K562 (cell line): ENCODE results near the gene PARP11. TPM values are rescaled to one million over a fixed set of nuclear protein-coding genes. Genes with fewer than 3 reads are reported as not detected.

Source experiments
- C11orf30 ChIP-seq: fragments of 450-650 bp; IDR thresholded peaks from 2 replicates; pipeline ENCODE4 v1.6.1; 2016; ENCODE audit warnings: low read depth, mild to moderate bottlenecking
- CCNT2 ChIP-seq: IDR thresholded peaks from 2 replicates; pipeline ENCODE4 v1.6.1; 2011; ENCODE audit warnings: borderline replicate concordance, low read depth, mild to moderate bottlenecking, moderate library complexity, mixed read lengths, low read length; ENCODE audit not compliant: insufficient read length; ENCODE audit errors: extremely low read depth
- RAD21 ChIP-seq, 2 experiments: fragments of 250-450 bp in 1 of 2; fragments of 450-650 bp in 1 of 2; sonication (Bioruptor Pico) in 1 of 2; formaldehyde crosslinking in 1 of 2; IDR thresholded peaks in 1 of 2; conservative IDR thresholded peaks in 1 of 2; 2 replicates each; pipeline versions ENCODE4 v1.4.0 to v1.8.0; 2020 to 2022; ENCODE audit warnings: mild to moderate bottlenecking in 2 of 2, moderate library complexity in 1 of 2
- SFPQ ChIP-seq: fragments of 200-400 bp; formaldehyde crosslinking; IDR thresholded peaks from 2 replicates; pipeline ENCODE4 v1.6.1; 2017; ENCODE audit warnings: mild to moderate bottlenecking, low read depth, low read length, moderate library complexity
- TOE1 ChIP-seq, 2 experiments: fragments of 450-650 bp in 1 of 2; sonication (generic) in 1 of 2; formaldehyde crosslinking in 1 of 2; IDR thresholded peaks; 2 replicates each; pipeline versions ENCODE4 v1.7.1 to v1.8.0; 2016 to 2022; ENCODE audit warnings: borderline replicate concordance in 2 of 2, mild to moderate bottlenecking in 2 of 2, antibody characterized with exemption in 1 of 2, inconsistent platforms in 1 of 2, low read depth in 1 of 2, missing genetic modification reagents in 1 of 2, moderate library complexity in 1 of 2
- ZFP91 ChIP-seq: sonication (generic); formaldehyde crosslinking; IDR thresholded peaks from 2 replicates; pipeline ENCODE4 v1.8.0; 2022; ENCODE audit warnings: mild to moderate bottlenecking, missing genetic modification reagents
- ZNF639 ChIP-seq, 2 experiments: fragments of 200-800 bp in 1 of 2; sonication (Bioruptor generic) in 1 of 2; sonication (generic) in 1 of 2; formaldehyde crosslinking in 1 of 2; IDR thresholded peaks in 1 of 2; conservative IDR thresholded peaks in 1 of 2; 2 replicates each; pipeline versions ENCODE4 v1.5.0 to v1.6.1; 2016 to 2020; ENCODE audit warnings: missing compliant biosample characterization in 1 of 2, missing genetic modification characterization in 1 of 2, missing genetic modification reagents in 1 of 2
- ZSCAN29 ChIP-seq: fragments of 450-650 bp; IDR thresholded peaks from 2 replicates; pipeline ENCODE4 v1.6.1; 2017
- polyA plus RNA-seq, 8 experiments: library from polyadenylated mRNA; depleted of rRNA in 4 of 8; stranded (reverse) in 5 of 8; unstranded in 3 of 8; fragments of >200 nt; fragmentation: Nextera tagmentation in 2 of 8; fragmentation: Illumina TruSeq in 1 of 8; extraction: Ambion mirVana in 2 of 8; extraction: Trizol in 1 of 8; gene quantifications; 2 replicates each; pipeline versions ENCODE4 v1.2.1 to v1.2.3, GENCODE V29; 2011 to 2014; ENCODE audit warnings: inconsistent platforms in 1 of 8, missing spikeins in 1 of 8
- total RNA-seq, 7 experiments: library from RNA; depleted of rRNA in 6 of 7; stranded (reverse); fragments of >200 nt in 6 of 7; fragmentation: Illumina TruSeq in 2 of 7; extraction: Trizol in 2 of 7; gene quantifications; 2 replicates each; pipeline versions ENCODE4 v1.2.1 to v1.2.3, GENCODE V29; 2011 to 2021; ENCODE audit warnings: low replicate concordance in 1 of 7

Gene PARP11
- total and polyA plus RNA-seq, 9 of the 15 experiments (the other 6 are each of a cell fraction or from before 2014, with no cell fraction given), result 0.40 to 2.5 (median 1.4) TPM

- TF ChIP-seq SFPQ (no peak), ZNF639 (CRISPR knock-in tag; conservative IDR thresholded peaks at IDR 0.05 in 1 of 2, IDR thresholded peaks at IDR 0.05 in 1 of 2) (no peak), ZFP91 (CRISPR knock-in tag) (no peak), RAD21 (CRISPR knock-in tag; conservative IDR thresholded peaks at IDR 0.05 in 1 of 2, IDR thresholded peaks at IDR 0.05 in 1 of 2) (no peak), CCNT2 (no peak), C11orf30 (no peak), TOE1 (IDR thresholded peaks at IDR 0.05; ENCODE audit: borderline replicate concordance) (no peak), TOE1 (CRISPR knock-in tag; IDR thresholded peaks at IDR 0.05; ENCODE audit: borderline replicate concordance, low read depth) (no peak), ZSCAN29 (no peak)
- TF ChIP-seq, all 486 proteins: peak for 0
Observed at GRCh38 chr12:3832738-3833137, 40.5 kb downstream of the PARP11 start (continued).
